NCI-H2196 treated with DMSO at 0.1 percent for 48 hours (cell line): ENCODE data around the gene VRK2.

Source experiments
- DNase-seq: peaks from one replicate; lab custom pipeline; 2025; ENCODE audit not compliant: unreplicated experiment; lab: John Stamatoyannopoulos, UW

VRK2 gene

GRCh38 chr2:58046585-58047372 lies at the start of gene VRK2:
Gene VRK2 (plus strand): TSS chr2:58046806. CDS start chr2:58048832, 2,026 bp downstream.
- DNase-seq = peak; percentile 21

GRCh38 chr2:58006256-58006951 lies 40.2 kb upstream of the VRK2 start:
- DNase-seq = no peak

GRCh38 chr2:58006952-58007284 lies 39.7 kb upstream of the VRK2 start:
- no peak for DNase-seq

- no peak for DNase-seq
Measured at GRCh38 chr2:58010599-58010998, 36.0 kb upstream of the VRK2 start.

- no peak for DNase-seq
Measured at GRCh38 chr2:58019229-58019628, 27.4 kb upstream of the VRK2 start.

- no peak for DNase-seq
Measured at GRCh38 chr2:58025150-58025933, 21.3 kb upstream of the VRK2 start.

- no peak for DNase-seq
Measured at GRCh38 chr2:58027029-58027428, 19.6 kb upstream of the VRK2 start.

- DNase-seq = no peak
Measured at GRCh38 chr2:58030771-58031170, 15.8 kb upstream of the VRK2 start.

GRCh38 chr2:58032016-58032763 lies 14.4 kb upstream of the VRK2 start:
- DNase-seq = no peak

- DNase-seq = no peak
Measured at GRCh38 chr2:58032764-58033080, 13.9 kb upstream of the VRK2 start.

GRCh38 chr2:58033530-58033929 lies 13.1 kb upstream of the VRK2 start:
- DNase-seq = no peak

GRCh38 chr2:58035352-58035751 lies 11.3 kb upstream of the VRK2 start:
- DNase-seq = no peak

GRCh38 chr2:58039170-58039611 lies 7.4 kb upstream of the VRK2 start:
- DNase-seq = no peak

GRCh38 chr2:58042486-58042970 lies 4.1 kb upstream of the VRK2 start:
- no peak for DNase-seq

- DNase-seq = no peak
Measured at GRCh38 chr2:58044145-58044544, 2.5 kb upstream of the VRK2 start.

- no peak for DNase-seq
Measured at GRCh38 chr2:58045580-58046334, 849 bp upstream of the VRK2 start.

- DNase-seq = no peak
Measured at GRCh38 chr2:58046335-58046584, 346 bp upstream of the VRK2 start.

GRCh38 chr2:58047373-58047935 lies 848 bp downstream of the VRK2 start:
- no peak for DNase-seq

GRCh38 chr2:58047961-58048360 lies 1.4 kb downstream of the VRK2 start:
- DNase-seq = no peak

GRCh38 chr2:58051445-58051844 lies 4.8 kb downstream of the VRK2 start:
- no peak for DNase-seq
